PC-3 (cell line): Measurements from ENCODE around the gene IL1B.

Experiments used
- CTCF ChIP-seq: fragments of 300-600 bp; sonication (generic); conservative IDR thresholded peaks from 2 replicates; pipeline ENCODE4 v1.5.1; 2017; ENCODE audit warnings: antibody characterized with exemption, low read depth, mild to moderate bottlenecking, low read length
- EZH2phosphoT487 ChIP-seq: fragments of 300-600 bp; sonication (generic); IDR thresholded peaks from 2 replicates; pipeline ENCODE4 v1.6.1; 2018; ENCODE audit warnings: mild to moderate bottlenecking, antibody characterized with exemption, low read length, borderline replicate concordance

- TF ChIP-seq CTCF: no peak
- TF ChIP-seq EZH2phosphoT487: no peak
Measured at GRCh38 chr2:112821682-112822081, 14.9 kb downstream of the IL1B start.
